Stimulated activated naive CD8-positive, alpha-beta T cell treated with anti-CD3 and anti-CD28 coated beads, Interleukin-15, Interleukin-2, amounts not matched to agents 100 ng/mL and 50 ng/mL, for 24 hours (primary cell): Measurements from ENCODE around the gene LACTBL1.
"Not testable (repeated sequence)": the region's sequence is repeated elsewhere in the genome, so short reads cannot be mapped to it uniquely, and the experiment has no call there.

ENCODE experiments used
- H3K27ac Mint-ChIP-seq: one replicate; pipeline ENCODE4 v1.8.0; 2021; ENCODE audit warnings: mild to moderate bottlenecking, mixed read lengths
- H3K27me3 Mint-ChIP-seq: one replicate; pipeline ENCODE4 v1.8.0; 2021; ENCODE audit warnings: mixed read lengths
- H3K36me3 Mint-ChIP-seq: one replicate; pipeline ENCODE4 v1.8.0; 2021; ENCODE audit warnings: low read depth, mixed read lengths
- H3K4me1 Mint-ChIP-seq: one replicate; pipeline ENCODE4 v1.8.0; 2021; ENCODE audit warnings: low read depth, mixed read lengths
- H3K4me3 Mint-ChIP-seq: one replicate; pipeline ENCODE4 v1.8.0; 2021; ENCODE audit warnings: mild to moderate bottlenecking, mixed read lengths
- H3K9me3 Mint-ChIP-seq: one replicate; pipeline ENCODE4 v1.8.0; 2021; ENCODE audit warnings: mixed read lengths

Gene LACTBL1

DNA sequence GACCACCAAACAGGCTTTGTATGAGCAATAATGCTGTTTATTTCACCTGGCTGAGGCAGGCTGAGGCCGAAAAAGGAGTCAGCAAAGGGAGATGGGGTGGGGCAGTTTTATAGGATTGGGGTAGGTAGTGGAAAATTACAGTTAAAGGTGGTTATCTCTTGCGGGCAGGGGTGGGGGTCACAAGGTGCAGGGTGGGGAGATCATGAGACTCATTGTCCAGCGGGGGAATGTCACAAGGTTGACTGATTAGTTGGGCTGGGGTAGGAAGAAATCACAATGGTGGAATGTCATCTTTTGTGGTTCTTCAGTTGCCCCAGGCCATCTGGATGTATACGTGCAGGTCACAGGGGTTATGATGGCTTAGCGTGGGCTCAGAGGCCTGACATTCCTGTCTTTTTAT, 24.9 kb upstream of the LACTBL1 start:
- not testable (repeated sequence) for H3K27me3 Mint-ChIP-seq, H3K27ac Mint-ChIP-seq, H3K4me1 Mint-ChIP-seq, H3K36me3 Mint-ChIP-seq, H3K9me3 Mint-ChIP-seq, H3K4me3 Mint-ChIP-seq

DNA sequence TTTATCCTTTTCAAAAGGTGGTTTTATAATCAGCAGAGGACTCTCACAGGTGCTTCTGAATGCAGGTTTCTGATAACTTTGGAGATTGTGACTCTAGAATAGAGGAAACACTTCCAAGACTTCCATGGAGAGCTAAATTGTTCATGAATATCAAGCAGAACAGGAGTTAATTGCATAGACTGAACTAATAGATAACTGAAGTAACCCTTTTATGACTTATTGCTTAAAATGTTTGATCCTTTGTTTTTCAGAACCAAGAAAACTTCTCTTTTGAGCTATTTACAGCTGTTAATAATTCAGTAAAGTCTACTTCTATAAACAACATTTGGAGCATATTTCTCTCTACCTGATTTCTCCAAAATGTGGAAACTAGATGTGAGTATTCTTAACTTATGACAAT, 23.1 kb upstream of the LACTBL1 start:
- Mint-ChIP-seq H3K27ac (no peak overlapping the region), H3K4me1 (no peaks in the 10 kb centered on the region), H3K4me3 (no peak overlapping the region), H3K27me3 (peaks cover 8% of the 10 kb centered on the region), H3K36me3 (peaks cover 3% of the 10 kb centered on the region), H3K9me3 (peaks cover 3% of the 10 kb centered on the region)

DNA sequence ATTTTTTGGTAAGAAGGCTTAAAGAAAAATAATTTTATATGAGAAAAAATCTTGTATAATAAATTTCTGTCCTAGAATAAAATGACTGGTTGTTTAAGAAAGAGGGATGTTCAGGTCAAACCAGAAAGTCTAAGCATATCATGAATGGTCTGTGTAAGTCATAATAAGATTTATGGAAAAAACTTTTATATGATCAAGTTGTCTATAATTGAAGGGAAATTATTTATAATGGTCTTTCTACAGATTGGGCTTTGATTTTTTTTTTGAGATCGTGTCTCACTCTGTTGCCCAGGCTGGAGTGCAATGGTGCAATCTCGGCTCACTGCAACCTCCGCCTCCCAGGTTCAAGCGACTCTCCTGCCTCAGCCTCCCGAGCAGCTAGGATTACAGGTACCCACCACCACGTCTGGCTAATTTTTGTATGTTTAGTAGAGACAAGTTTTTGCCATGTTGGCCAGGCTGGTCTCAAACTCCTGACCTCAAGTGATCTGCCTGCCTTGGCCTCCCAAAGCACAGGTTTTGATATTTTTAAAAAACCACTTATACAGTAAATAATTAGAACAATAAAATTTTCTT, 20.6 kb upstream of the LACTBL1 start:
- not testable (repeated sequence) for H3K27me3 Mint-ChIP-seq, H3K4me3 Mint-ChIP-seq, H3K27ac Mint-ChIP-seq, H3K9me3 Mint-ChIP-seq, H3K36me3 Mint-ChIP-seq, H3K4me1 Mint-ChIP-seq

DNA sequence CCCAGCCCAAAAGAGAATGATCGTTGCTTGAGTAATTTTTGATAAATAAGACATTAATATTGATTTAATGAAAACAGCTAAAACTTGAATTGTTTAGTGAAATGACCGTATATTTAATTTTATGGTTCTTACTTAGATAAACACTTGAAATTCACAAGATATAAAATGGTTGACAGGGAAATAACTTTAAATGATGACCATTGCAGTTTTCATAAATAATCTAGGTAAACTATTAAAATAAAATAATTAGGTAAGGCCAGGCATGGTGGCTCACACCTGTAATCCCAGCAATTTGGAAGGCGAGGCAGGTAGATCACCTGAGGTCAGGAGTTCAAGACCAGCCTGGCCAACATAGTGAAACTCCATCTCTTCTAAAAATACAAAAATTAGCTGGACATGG, 19.7 kb upstream of the LACTBL1 start:
- H3K4me1 Mint-ChIP-seq, H3K4me3 Mint-ChIP-seq, H3K9me3 Mint-ChIP-seq, H3K27ac Mint-ChIP-seq, H3K36me3 Mint-ChIP-seq: not testable (repeated sequence)
- peaks cover 12% of the 10 kb centered on the region for H3K27me3 Mint-ChIP-seq

DNA sequence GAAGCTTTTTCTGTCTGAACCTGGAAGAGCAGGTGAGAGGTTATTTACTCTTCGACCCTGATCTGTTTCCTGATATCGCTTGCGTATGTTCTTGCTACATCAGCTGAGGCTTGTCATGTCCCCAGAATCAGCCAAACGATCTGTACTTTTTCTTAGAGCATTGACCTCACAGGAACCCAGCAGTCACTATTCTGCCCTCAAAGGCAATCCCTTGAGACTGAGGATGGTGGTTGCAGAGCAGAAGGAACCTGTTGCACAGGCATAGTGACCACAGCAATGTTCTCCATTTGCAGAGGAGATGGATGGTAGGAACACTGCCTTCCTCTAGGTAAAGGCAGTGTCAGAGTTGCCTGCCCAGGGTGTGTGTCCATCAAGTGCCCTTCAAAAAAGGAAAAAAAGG, 11.3 kb upstream of the LACTBL1 start:
- no peak overlapping the region for H3K27ac Mint-ChIP-seq
- H3K4me3 Mint-ChIP-seq = no peak overlapping the region
- H3K36me3 Mint-ChIP-seq = no peaks in the 10 kb centered on the region
- no peaks in the 10 kb centered on the region for H3K9me3 Mint-ChIP-seq
- H3K27me3 Mint-ChIP-seq = peaks cover 9% of the 10 kb centered on the region
- no peaks in the 10 kb centered on the region for H3K4me1 Mint-ChIP-seq

DNA sequence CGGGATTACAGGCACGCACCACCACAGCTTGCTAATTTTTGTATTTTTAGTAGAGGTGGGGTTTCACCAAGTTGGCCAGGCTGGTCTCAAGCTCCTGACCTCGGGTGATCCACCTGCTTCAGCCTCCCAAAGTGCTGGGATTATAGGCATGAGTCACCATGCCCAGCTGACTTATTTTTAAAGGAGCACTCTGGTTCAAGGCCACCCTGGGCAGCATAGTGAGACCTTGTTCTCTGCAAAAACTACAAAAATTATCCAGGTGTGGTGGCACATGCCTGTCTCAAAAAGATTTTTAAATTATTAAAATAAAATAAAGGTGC, 7.8 kb upstream of the LACTBL1 start:
- H3K4me1 Mint-ChIP-seq, H3K4me3 Mint-ChIP-seq, H3K27me3 Mint-ChIP-seq, H3K36me3 Mint-ChIP-seq, H3K27ac Mint-ChIP-seq, H3K9me3 Mint-ChIP-seq: not testable (repeated sequence)

DNA sequence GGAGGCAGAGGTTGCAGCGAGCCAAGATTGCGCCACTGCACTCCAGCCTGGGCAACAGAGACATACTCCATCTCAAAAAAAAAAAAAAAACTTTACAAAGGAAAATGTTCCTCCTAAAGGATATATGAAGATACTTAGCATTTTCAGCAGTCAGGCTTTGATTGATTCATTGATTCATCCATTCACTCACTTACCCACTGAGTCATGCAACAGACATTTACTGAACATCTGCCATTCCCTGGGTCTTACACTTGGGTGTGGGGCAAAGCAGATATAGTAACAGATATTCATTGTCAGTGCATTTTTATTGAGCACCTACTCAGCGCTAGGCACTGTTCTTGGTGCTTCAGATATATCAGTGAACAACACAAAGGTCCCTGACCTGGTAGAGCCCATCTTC, 5.6 kb upstream of the LACTBL1 start:
- Mint-ChIP-seq H3K4me1 (no peaks in the 10 kb centered on the region), H3K4me3 (no peak overlapping the region), H3K27ac (no peak overlapping the region), H3K27me3 (peaks cover 7% of the 10 kb centered on the region), H3K36me3 (no peaks in the 10 kb centered on the region), H3K9me3 (no peaks in the 10 kb centered on the region)

DNA sequence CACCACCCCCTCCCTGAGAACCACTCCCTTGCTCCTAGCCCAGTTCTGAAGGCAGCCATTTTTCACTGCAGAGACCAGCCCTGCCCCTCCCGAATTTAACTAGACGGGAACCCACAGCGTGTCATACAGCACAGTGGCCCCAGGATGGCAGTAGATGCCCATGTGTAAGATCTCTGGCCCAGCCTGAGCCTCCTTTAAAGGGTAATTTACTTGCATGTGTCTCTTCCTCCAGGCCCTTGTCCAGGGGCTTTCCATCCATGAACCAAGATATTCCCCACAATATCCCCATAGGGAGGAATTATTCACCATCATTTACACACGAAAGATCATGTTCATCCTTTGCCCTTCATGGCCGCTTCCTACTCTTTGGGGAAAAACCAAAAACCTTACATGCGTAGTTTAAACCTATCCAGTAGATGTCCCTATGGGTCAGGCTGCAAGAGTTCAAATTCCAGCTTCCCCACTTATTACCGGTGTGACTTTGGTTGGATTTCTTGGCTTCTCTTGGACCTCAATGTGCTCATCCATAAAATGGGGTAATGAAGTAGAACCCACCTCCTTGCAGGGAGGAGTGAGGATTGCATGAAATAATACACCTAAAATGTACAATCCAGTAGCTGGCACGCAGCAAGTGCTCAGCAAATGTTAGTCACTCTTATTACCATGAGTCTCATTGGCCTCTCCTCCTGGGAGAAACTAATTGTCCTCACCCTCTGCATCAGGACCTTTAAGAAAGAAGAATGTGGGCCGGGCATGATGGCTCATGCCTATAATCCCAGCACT, 4.0 kb upstream of the LACTBL1 start:
- H3K27me3 Mint-ChIP-seq = peaks cover 14% of the 10 kb centered on the region
- no peaks in the 10 kb centered on the region for H3K36me3 Mint-ChIP-seq
- no peaks in the 10 kb centered on the region for H3K9me3 Mint-ChIP-seq
- no peak overlapping the region for H3K4me3 Mint-ChIP-seq
- H3K4me1 Mint-ChIP-seq = no peaks in the 10 kb centered on the region
- no peak overlapping the region for H3K27ac Mint-ChIP-seq

DNA sequence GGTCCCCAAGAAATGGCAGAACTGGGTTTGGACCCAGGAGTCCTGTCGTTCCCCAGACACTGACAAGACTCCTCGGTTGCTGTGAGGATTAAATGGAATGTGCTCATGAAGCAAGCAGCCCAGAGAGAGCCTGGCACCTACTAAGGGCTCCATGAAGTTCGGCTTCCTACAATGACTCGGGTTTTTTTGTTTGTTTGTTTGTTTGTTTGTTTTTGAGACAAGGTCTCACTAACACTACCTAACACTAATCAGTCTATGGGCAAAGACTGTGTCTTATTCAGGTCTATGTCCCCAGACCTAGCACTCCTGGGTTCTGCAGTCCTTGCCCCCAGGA, 3.4 kb upstream of the LACTBL1 start:
- Mint-ChIP-seq H3K9me3 (no peaks in the 10 kb centered on the region), H3K27me3 (peaks cover 19% of the 10 kb centered on the region), H3K36me3 (no peaks in the 10 kb centered on the region), H3K4me3 (no peak overlapping the region), H3K27ac (no peak overlapping the region), H3K4me1 (no peaks in the 10 kb centered on the region)

DNA sequence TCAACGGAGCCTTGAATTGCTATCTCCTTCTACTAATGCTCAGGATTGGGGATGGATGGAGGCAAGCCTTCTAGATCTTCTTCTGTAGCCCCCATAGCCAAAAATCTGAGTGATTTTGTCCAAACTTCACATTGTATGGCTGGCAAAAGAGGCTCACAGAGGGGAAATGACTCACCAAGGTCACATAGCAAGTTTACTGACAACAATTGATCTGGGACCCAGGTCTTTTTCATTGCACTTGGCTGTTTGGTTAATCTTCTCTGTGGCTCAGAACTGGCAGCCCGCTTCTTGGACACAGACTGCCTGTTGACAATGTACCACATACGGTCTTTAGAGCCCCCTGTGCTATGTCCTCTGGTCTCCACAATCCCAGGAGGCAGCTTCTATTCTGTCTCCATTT, 3.0 kb upstream of the LACTBL1 start:
- peaks cover 21% of the 10 kb centered on the region for H3K27me3 Mint-ChIP-seq
- no peak overlapping the region for H3K4me3 Mint-ChIP-seq
- H3K9me3 Mint-ChIP-seq = no peaks in the 10 kb centered on the region
- no peak overlapping the region for H3K27ac Mint-ChIP-seq
- H3K36me3 Mint-ChIP-seq = no peaks in the 10 kb centered on the region
- H3K4me1 Mint-ChIP-seq = no peaks in the 10 kb centered on the region

DNA sequence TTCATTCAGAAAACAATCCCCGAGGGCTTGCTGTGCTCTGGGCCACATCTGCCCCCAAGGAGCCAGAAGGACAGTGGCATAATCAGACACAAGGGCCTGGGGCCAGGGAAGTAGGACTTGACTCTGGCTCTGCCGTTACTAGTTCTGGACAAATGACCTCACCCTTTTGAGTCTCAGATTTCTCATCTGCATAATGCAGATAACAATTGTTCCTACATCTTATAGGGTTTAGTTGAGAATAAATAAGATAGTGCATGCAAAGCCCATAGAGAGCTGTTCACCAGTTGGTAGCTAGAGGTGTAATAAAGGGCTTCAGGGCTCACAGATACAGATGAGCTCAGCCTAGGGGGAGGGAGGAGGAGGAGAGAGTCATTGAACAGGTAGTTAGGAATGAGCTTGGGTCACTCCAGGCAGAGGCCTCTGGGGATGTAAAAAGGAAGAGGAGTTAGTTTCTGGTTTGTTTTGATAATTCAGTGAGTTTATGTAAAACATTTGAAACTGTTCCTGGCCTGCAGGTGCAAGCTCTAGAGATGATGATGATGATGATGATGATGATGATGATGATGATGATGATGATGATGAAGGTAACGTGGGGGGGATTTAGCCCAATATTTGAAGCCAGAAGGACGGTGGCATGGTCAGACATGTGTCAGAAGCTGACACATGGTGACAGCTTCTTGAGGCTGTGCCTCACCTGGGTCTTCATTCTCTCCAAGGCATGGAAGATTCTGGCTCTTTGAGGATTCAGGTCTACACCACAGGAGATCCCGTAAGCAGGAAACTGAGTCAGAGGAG, 858 bp downstream of the LACTBL1 start:
- H3K36me3 Mint-ChIP-seq = no peaks in the 10 kb centered on the region
- no peak overlapping the region for H3K27ac Mint-ChIP-seq
- peaks cover 49% of the 10 kb centered on the region for H3K27me3 Mint-ChIP-seq
- no peak overlapping the region for H3K4me3 Mint-ChIP-seq
- H3K9me3 Mint-ChIP-seq = no peaks in the 10 kb centered on the region
- H3K4me1 Mint-ChIP-seq = no peaks in the 10 kb centered on the region

DNA sequence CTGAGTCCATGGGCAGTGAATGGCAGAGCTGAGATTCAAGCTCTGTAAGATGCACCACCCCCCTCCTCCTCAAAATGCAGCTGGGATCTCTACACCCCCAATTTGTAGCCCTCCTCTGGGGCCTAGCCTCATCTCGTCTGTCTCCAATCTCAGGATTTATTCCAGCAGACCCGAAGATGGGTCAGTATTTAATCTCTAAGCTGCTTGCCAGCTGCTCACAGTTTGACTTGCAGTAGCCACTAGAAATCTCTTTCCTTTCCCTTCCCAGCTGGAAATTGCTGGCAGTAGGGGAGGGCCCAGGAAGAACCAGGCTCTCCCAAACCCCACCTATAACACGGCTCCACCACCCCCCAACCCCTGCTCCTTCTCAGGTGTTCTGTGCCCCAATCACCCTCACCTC, 1.5 kb downstream of the LACTBL1 start:
- no peak overlapping the region for H3K4me3 Mint-ChIP-seq
- H3K9me3 Mint-ChIP-seq = peaks cover 6% of the 10 kb centered on the region
- H3K27me3 Mint-ChIP-seq = peaks cover 49% of the 10 kb centered on the region
- no peaks in the 10 kb centered on the region for H3K36me3 Mint-ChIP-seq
- no peak overlapping the region for H3K27ac Mint-ChIP-seq
- H3K4me1 Mint-ChIP-seq = no peaks in the 10 kb centered on the region

DNA sequence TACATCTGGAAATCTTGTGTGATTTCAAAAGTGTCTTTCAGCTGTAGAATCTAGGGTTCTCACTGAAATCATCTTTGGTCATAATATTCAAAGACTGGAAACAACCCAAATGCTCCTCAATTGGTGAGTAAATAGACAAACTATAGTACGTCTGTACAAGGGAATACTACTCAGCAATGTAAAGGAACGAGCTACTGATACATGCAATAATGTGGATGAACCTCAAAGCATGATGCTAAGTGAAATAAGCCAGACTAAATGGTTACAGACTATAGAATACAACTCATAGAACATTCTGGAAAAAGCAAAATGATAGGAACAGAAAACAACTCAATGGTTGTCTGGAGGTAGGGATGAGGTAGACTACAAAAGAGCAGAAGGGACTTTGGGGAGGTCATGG, 2.6 kb downstream of the LACTBL1 start:
- no peaks in the 10 kb centered on the region for H3K4me1 Mint-ChIP-seq
- no peak overlapping the region for H3K4me3 Mint-ChIP-seq
- H3K36me3 Mint-ChIP-seq = no peaks in the 10 kb centered on the region
- H3K27ac Mint-ChIP-seq = no peak overlapping the region
- peaks cover 7% of the 10 kb centered on the region for H3K9me3 Mint-ChIP-seq
- peaks cover 53% of the 10 kb centered on the region for H3K27me3 Mint-ChIP-seq

DNA sequence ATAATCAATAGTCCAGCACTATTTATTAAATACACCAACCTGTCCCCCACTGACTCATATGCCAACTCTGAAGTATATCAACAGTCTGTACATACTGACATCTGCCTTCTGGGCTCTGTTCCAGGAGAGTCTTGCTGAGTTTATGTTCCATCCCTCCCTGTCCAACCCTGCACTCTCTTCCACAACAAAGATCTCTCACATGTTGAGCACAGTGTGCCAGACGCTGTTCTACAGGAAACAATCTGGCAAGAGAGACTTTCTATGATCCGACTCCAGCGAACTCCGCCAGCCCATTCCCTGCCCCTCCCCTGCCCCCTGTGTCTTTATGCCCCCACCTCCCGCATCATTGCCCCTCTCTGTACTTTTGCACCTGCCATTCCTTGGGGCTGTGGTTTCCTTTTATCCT, 3.4 kb downstream of the LACTBL1 start:
- H3K27ac Mint-ChIP-seq = no peak overlapping the region
- no peaks in the 10 kb centered on the region for H3K36me3 Mint-ChIP-seq
- no peaks in the 10 kb centered on the region for H3K4me1 Mint-ChIP-seq
- H3K27me3 Mint-ChIP-seq = peaks cover 54% of the 10 kb centered on the region
- no peak overlapping the region for H3K4me3 Mint-ChIP-seq
- H3K9me3 Mint-ChIP-seq = peaks cover 7% of the 10 kb centered on the region

DNA sequence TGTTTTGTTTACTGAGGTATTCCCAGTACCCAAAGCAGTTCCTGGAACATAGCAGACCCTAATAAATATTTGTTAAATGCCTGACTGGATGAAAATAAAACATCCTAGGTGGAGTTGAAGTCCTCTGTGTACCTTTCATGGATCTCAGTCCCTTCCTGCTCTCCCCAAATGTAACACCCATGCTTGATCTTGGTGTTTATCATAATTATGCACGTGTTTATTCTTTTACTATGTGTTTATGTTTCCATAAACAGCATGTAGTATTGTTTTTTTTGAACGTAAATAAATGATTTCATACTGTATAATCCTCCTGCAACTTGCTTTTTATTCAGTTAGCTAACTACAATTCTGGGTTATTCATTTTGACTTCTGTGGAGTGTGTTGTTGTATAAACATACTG, 4.8 kb downstream of the LACTBL1 start:
- Mint-ChIP-seq H3K36me3 (no peaks in the 10 kb centered on the region), H3K4me3 (no peak overlapping the region), H3K9me3 (peaks cover 7% of the 10 kb centered on the region), H3K27ac (no peak overlapping the region), H3K4me1 (no peaks in the 10 kb centered on the region), H3K27me3 (peaks cover 55% of the 10 kb centered on the region)

DNA sequence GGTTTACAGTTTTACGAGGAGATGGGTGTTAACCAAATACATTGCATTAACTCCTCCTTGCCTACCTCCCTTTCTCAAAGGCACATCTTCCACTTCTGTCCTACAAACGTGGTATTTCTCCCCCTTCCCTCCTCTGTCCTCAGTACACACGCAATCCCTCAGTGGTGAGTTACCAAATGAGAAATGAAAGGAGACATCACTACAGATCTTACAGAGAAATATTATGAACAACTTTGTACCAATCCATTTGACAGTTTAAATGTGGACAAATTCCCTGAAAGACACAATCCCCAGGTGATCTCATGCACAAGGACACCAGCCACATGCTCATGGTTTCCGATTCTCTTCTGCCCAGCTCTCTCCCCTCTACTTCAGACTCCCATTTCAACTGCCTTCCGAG, 6.4 kb downstream of the LACTBL1 start:
- H3K9me3 Mint-ChIP-seq = peaks cover 7% of the 10 kb centered on the region
- H3K27me3 Mint-ChIP-seq = peaks cover 45% of the 10 kb centered on the region
- H3K27ac Mint-ChIP-seq = no peak overlapping the region
- no peaks in the 10 kb centered on the region for H3K4me1 Mint-ChIP-seq
- no peaks in the 10 kb centered on the region for H3K36me3 Mint-ChIP-seq
- no peak overlapping the region for H3K4me3 Mint-ChIP-seq
